GM10266 (cell line): ENCODE data around the gene CBX6.

Experiments
- DNase-seq: peaks from one replicate; pipeline ENCODE4 v3.0.0; 2012; ENCODE audit errors: extremely low spot score
- CTCF ChIP-seq: IDR thresholded peaks from 2 replicates; pipeline ENCODE4 v1.5.1; 2012; ENCODE audit warnings: mild to moderate bottlenecking, low read depth; ENCODE audit not compliant: control insufficient read depth, insufficient read depth; ENCODE audit errors: missing control alignments

Gene CBX6

DNA sequence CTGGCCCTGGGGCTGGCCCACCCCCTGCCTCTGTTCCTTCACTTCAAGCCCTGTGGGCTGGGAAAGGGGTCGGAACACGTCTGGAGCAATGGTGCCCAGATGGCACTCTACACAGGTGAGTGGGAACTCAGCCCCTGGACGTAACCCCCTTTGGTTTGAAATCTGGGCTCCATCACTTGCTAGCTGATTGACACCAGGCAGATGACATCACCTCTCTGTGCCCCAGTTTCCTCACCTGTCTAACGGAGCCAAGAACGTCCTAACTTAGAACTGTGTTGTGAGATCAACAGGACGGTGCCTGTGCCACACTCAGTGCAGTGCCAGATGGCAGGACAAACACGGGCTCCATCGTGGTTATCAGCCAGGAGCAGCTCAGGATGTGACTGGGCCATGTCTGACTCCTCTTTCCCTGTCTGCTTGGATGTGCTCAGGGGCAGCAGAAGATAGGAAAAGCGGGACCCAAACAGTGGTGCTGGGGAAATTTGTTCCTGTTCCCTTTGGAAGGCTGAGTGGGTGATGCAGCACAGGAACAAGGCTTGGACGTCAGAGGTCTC lies 52.6 kb downstream of the CBX6 start:
- DNase-seq: no peak
- no peak for TF ChIP-seq CTCF

DNA sequence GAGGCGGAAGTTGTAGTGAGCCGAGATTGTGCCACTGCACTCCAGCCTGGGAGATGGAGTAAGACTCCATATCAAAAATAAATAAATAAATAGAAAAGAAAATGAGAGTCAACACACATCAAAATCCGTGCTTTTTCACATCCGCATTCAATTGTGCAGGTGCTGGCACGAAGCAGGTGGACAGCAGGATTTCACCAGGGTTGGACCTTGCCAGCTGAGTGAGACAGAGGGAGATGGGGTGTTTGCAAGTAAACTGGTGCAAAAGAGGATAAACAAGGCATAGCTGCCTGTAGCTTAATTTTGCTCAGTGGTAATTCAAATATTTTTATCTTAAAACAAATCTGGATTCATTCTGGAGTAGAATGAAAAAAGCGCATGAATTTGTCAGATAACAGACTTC lies 54.8 kb downstream of the CBX6 start:
- TF ChIP-seq CTCF: no peak
- no peak for DNase-seq

DNA sequence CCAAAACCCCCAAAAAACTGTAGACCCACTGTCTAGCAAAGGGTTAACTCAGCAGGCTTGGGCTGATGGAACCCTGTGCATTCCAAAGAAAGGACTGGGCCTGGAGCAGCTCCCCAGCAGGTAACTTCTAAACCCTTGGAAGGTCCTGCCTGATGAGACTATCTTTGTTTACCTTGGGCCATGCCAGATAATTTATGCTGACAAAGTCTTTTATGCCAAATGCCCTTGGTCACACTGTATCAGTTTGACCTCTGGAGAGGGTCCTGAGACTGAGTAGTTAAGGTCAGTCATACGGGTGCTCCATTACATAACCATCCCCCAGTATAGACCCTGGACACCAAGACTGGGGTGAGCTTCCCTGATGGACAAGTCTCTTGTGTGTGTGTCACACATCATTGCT lies 56.2 kb downstream of the CBX6 start:
- TF ChIP-seq CTCF: no peak
- no peak for DNase-seq
